Activated T-cell treated with anti-CD3 and anti-CD28 coated beads for 24 hours (primary cell): ENCODE measurements around the gene KCNA3.

Experiments used
- DNase-seq: peaks from one replicate; pipeline ENCODE4 v3.0.0-alpha.2; 2020; ENCODE audit warnings: low read depth

Gene KCNA3

GRCh38 chr1:110639724-110640386 lies 34.9 kb downstream of the KCNA3 start:
- DNase-seq = no peak

GRCh38 chr1:110638556-110638955 lies 36.2 kb downstream of the KCNA3 start:
- DNase-seq = no peak

- no peak for DNase-seq
Observed at GRCh38 chr1:110638058-110638457, 36.7 kb downstream of the KCNA3 start.

- DNase-seq = no peak
Observed at GRCh38 chr1:110637475-110637874, 37.3 kb downstream of the KCNA3 start.

GRCh38 chr1:110636149-110636935 lies 38.4 kb downstream of the KCNA3 start:
- no peak for DNase-seq

GRCh38 chr1:110635434-110635833 lies 39.3 kb downstream of the KCNA3 start:
- no peak for DNase-seq

GRCh38 chr1:110634455-110635311 lies 40.1 kb downstream of the KCNA3 start:
- DNase-seq = peak; percentile 71

- no peak for DNase-seq
Observed at GRCh38 chr1:110634086-110634454, 40.7 kb downstream of the KCNA3 start.

GRCh38 chr1:110633646-110634030 lies 41.1 kb downstream of the KCNA3 start:
- DNase-seq = no peak

GRCh38 chr1:110631836-110632620 lies 42.7 kb downstream of the KCNA3 start:
- DNase-seq = no peak

- DNase-seq = peak; percentile 80
Observed at GRCh38 chr1:110630839-110631663, 43.7 kb downstream of the KCNA3 start.

GRCh38 chr1:110628323-110629105 lies 46.2 kb downstream of the KCNA3 start:
- no peak for DNase-seq

- no peak for DNase-seq
Observed at GRCh38 chr1:110627764-110628163, 47.0 kb downstream of the KCNA3 start.

- no peak for DNase-seq
Observed at GRCh38 chr1:110626889-110627288, 47.9 kb downstream of the KCNA3 start.
